Osteocyte (in vitro differentiated cells): Measurements from ENCODE around the gene AIPL1. TPM values are rescaled to one million over a fixed set of nuclear protein-coding genes. Genes with fewer than 3 reads are reported as not detected.

Experiments
- DNase-seq: peaks from one replicate; pipeline ENCODE4 v3.0.0; 2021; ENCODE audit warnings: mixed read lengths; ENCODE audit not compliant: unreplicated experiment; ENCODE audit errors: extremely low spot score
- H3K27ac Mint-ChIP-seq: one replicate; pipeline ENCODE4 v1.8.0; 2021; ENCODE audit warnings: mild to moderate bottlenecking, mixed read lengths; ENCODE audit not compliant: unreplicated experiment
- H3K27me3 Mint-ChIP-seq: one replicate; pipeline ENCODE4 v1.8.0; 2021; ENCODE audit warnings: mixed read lengths; ENCODE audit not compliant: unreplicated experiment
- H3K36me3 Mint-ChIP-seq: one replicate; pipeline ENCODE4 v1.8.0; 2021; ENCODE audit warnings: mixed read lengths; ENCODE audit not compliant: unreplicated experiment
- H3K4me1 Mint-ChIP-seq: one replicate; pipeline ENCODE4 v1.8.0; 2021; ENCODE audit warnings: mixed read lengths; ENCODE audit not compliant: unreplicated experiment
- H3K4me3 Mint-ChIP-seq: one replicate; pipeline ENCODE4 v1.8.0; 2021; ENCODE audit warnings: mild to moderate bottlenecking, moderate library complexity, mixed read lengths; ENCODE audit not compliant: unreplicated experiment
- H3K9me3 Mint-ChIP-seq: one replicate; pipeline ENCODE4 v1.8.0; 2021; ENCODE audit warnings: mixed read lengths; ENCODE audit not compliant: unreplicated experiment
- CTCF ChIP-seq: fragments of 200-600 bp; sonication (generic); IDR thresholded peaks from 2 replicates; pipeline ENCODE4 v1.5.0; 2021; ENCODE audit warnings: antibody characterized with exemption, mild to moderate bottlenecking, moderate library complexity
- total RNA-seq: library from RNA; stranded (reverse); gene quantifications from 2 replicates; pipeline ENCODE4 v1.2.1, GENCODE V29; 2021

Gene AIPL1
- total RNA-seq, 1 donor from 2014 or later = not detected

- no peaks in the 10 kb centered on the region for H3K27me3 Mint-ChIP-seq
- no peak for TF ChIP-seq CTCF
- DNase-seq = no peak
- H3K9me3 Mint-ChIP-seq = no peaks in the 10 kb centered on the region
- no peak overlapping the region for H3K4me3 Mint-ChIP-seq
- H3K4me1 Mint-ChIP-seq = peaks cover 3% of the 10 kb centered on the region
- H3K36me3 Mint-ChIP-seq = no peaks in the 10 kb centered on the region
- H3K27ac Mint-ChIP-seq = no peak overlapping the region
These were observed 27.0 kb upstream of the AIPL1 start for GRCh38 chr17:6461792-6462524.

DNA sequence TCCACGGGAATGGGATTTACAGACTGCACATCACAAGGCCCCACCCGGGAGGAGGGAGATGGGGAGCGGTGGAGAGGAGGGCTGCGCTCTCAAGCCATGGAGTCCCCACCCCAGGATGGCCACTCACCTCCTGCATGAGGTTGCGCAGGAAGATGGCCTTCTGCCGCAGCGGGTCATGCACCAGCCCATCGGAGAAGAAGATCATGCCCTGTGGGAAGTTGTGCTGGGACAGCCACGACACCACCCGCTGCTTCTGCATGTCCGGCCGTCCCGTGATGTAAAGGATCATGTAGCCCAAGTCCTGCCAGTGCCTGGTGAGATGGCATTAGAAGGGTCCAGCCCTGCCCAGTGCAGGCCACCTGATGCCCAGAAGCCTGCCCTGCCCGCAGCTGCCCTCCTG lies 26.3 kb upstream of the AIPL1 start:
- peaks cover 7% of the 10 kb centered on the region for H3K4me1 Mint-ChIP-seq
- TF ChIP-seq CTCF = no peak
- no peaks in the 10 kb centered on the region for H3K9me3 Mint-ChIP-seq
- no peak overlapping the region for H3K27ac Mint-ChIP-seq
- DNase-seq = no peak
- no peak overlapping the region for H3K4me3 Mint-ChIP-seq
- H3K36me3 Mint-ChIP-seq = no peaks in the 10 kb centered on the region
- peaks cover 6% of the 10 kb centered on the region for H3K27me3 Mint-ChIP-seq

DNA sequence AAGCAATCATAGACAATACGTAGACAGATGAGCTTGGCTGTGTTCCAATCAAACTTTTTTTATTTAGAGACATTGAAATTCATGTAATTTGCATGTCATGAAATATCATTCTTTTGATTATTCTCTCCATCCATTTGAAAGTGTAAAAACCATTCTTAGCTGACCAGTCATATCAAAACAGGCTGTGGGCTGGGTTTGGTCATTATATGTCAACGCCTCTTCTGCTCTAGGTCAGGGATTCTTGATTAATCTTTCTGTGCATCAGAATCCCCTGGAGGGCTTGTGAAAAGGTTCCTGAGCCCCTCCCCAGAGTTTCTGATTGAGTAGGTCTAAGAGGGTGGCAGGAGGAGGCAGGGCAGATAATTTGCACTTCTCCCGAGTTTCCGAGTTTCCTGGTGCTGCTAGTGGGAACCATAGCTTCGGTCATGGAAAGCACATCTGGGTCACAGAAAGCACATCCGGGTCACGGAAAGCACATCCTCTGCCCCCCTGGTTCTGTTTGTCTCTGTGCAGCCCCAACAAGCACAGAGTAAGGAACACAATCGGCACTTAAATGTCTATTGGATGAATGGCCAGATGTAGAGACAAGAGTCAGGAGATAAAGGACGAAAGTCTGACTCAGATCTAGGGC lies 25.7 kb upstream of the AIPL1 start:
- DNase-seq = no peak
- H3K4me3 Mint-ChIP-seq = no peak overlapping the region
- H3K9me3 Mint-ChIP-seq = no peaks in the 10 kb centered on the region
- no peaks in the 10 kb centered on the region for H3K36me3 Mint-ChIP-seq
- no peak overlapping the region for H3K27ac Mint-ChIP-seq
- H3K4me1 Mint-ChIP-seq = peaks cover 7% of the 10 kb centered on the region
- no peak for TF ChIP-seq CTCF
- peaks cover 6% of the 10 kb centered on the region for H3K27me3 Mint-ChIP-seq

DNA sequence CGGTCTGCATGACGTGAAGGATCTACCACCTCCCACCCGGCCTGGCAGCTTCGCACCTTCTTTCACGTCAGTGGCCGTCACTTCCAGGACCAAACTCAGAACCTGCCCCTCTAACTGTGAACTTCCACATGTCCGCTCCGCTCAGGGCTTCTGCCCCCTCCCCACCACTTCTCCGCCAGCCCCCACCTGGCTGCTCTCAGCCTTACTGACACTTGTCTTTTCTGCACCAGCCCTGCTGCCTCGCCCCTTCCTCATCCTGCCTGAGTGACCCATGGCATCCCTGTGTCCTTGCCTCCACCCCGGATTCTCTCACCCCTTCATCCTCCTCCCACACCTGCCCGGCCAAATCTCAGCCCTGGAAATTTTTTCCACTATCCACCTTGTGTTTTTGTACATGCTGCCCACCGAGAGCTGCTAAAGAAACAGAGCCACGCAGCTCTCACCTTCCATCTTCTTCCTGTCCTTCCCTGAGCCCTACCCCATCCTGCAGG lies 23.6 kb upstream of the AIPL1 start:
- no peak for TF ChIP-seq CTCF
- Mint-ChIP-seq H3K4me1 (peaks cover 13% of the 10 kb centered on the region), H3K36me3 (no peaks in the 10 kb centered on the region), H3K27me3 (peaks cover 6% of the 10 kb centered on the region), H3K27ac (no peak overlapping the region), H3K9me3 (no peaks in the 10 kb centered on the region), H3K4me3 (no peak overlapping the region)
- DNase-seq = no peak

GRCh38 chr17:6457688-6458459 lies 23.0 kb upstream of the AIPL1 start:
- peaks cover 13% of the 10 kb centered on the region for H3K4me1 Mint-ChIP-seq
- DNase-seq = no peak

More at GRCh38 chr17:6457688-6458459, 23.0 kb upstream of the AIPL1 start:
- Mint-ChIP-seq H3K27ac (no peak overlapping the region), H3K27me3 (peaks cover 6% of the 10 kb centered on the region), H3K36me3 (no peaks in the 10 kb centered on the region), H3K4me3 (no peak overlapping the region), H3K9me3 (no peaks in the 10 kb centered on the region)
- TF ChIP-seq CTCF = no peak
